ENCODE results near the gene SFPQ.

The SFPQ gene

GRCh38 chr1:35187816-35188342 is 5.1 kb downstream of the SFPQ start:
- DNase-seq (ENCODE audit: low read depth), result no peak
- no peak overlapping the region for H3K4me3 ChIP-seq (ENCODE audit: control insufficient read depth, low read depth, low read length)

GRCh38 chr1:35186239-35186638 is 6.7 kb downstream of the SFPQ start:
- H3K4me3 ChIP-seq (ENCODE audit: control insufficient read depth, low read depth, low read length), result no peak overlapping the region
- no peak for TF ChIP-seq CTCF (IDR thresholded peaks at IDR 0.05; ENCODE audit: control insufficient read depth, insufficient read depth, low read depth, low read length, missing control alignments)
- no peak for DNase-seq (ENCODE audit: low read depth)

More at GRCh38 chr1:35187816-35188342, 5.1 kb downstream of the SFPQ start:
- TF ChIP-seq CTCF (IDR thresholded peaks at IDR 0.05; ENCODE audit: control insufficient read depth, insufficient read depth, low read depth, low read length, missing control alignments), result no peak

- H3K4me3 ChIP-seq (ENCODE audit: control insufficient read depth, low read depth, low read length), result no peak overlapping the region
- no peak for TF ChIP-seq CTCF (IDR thresholded peaks at IDR 0.05; ENCODE audit: control insufficient read depth, insufficient read depth, low read depth, low read length, missing control alignments)
- no peak for DNase-seq (ENCODE audit: low read depth)
Observed at GRCh38 chr1:35185200-35185599, 7.7 kb downstream of the SFPQ start.

- H3K4me3 ChIP-seq (ENCODE audit: control insufficient read depth, low read depth, low read length), result no peak overlapping the region
- no peak for DNase-seq (ENCODE audit: low read depth)
Observed at GRCh38 chr1:35184495-35185199, 8.3 kb downstream of the SFPQ start.

GRCh38 chr1:35181790-35182455 is 11.0 kb downstream of the SFPQ start:
- DNase-seq (ENCODE audit: low read depth), result no peak
- no peak for TF ChIP-seq CTCF (IDR thresholded peaks at IDR 0.05; ENCODE audit: control insufficient read depth, insufficient read depth, low read depth, low read length, missing control alignments)
- H3K4me3 ChIP-seq (ENCODE audit: control insufficient read depth, low read depth, low read length), result no peak overlapping the region

More at GRCh38 chr1:35184495-35185199, 8.3 kb downstream of the SFPQ start:
- TF ChIP-seq CTCF (IDR thresholded peaks at IDR 0.05; ENCODE audit: control insufficient read depth, insufficient read depth, low read depth, low read length, missing control alignments), result no peak

- TF ChIP-seq CTCF (IDR thresholded peaks at IDR 0.05; ENCODE audit: control insufficient read depth, insufficient read depth, low read depth, low read length, missing control alignments), result no peak
- H3K4me3 ChIP-seq (ENCODE audit: control insufficient read depth, low read depth, low read length), result no peak overlapping the region
- no peak for DNase-seq (ENCODE audit: low read depth)
Observed at GRCh38 chr1:35180776-35181374, 12.1 kb downstream of the SFPQ start.
